Kidney capillary endothelial cell (primary cell): Measurements from ENCODE around the gene KCTD18.

Experiments used
- DNase-seq: peaks from one replicate; pipeline ENCODE4 v3.0.0-alpha.2; 2018; ENCODE audit warnings: low spot score

Gene KCTD18

GRCh38 chr2:200484934-200485333 lies 24.9 kb downstream of the KCTD18 start:
- no peak for DNase-seq

- DNase-seq, result no peak
These were observed 26.1 kb downstream of the KCTD18 start for GRCh38 chr2:200483729-200484198.

DNA sequence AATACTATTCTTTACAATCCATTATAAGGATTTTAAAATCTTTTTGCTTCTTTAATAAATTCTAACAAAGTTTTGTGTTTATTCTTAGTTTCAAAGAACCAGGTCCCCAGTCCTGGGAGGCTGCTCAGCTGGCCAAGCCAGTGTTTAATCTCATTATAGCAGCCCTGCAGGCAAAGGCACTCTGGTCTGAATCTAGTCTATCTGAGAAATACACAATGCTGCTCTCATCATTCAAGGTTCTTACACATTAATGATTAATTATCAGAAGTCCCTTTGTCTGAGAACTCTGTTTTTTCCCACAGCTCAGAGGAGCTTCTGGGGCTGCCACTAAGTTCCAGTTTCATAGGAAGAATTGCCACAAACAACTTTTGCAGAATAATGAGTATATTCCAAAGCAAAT lies 27.7 kb downstream of the KCTD18 start:
- DNase-seq, result no peak

DNA sequence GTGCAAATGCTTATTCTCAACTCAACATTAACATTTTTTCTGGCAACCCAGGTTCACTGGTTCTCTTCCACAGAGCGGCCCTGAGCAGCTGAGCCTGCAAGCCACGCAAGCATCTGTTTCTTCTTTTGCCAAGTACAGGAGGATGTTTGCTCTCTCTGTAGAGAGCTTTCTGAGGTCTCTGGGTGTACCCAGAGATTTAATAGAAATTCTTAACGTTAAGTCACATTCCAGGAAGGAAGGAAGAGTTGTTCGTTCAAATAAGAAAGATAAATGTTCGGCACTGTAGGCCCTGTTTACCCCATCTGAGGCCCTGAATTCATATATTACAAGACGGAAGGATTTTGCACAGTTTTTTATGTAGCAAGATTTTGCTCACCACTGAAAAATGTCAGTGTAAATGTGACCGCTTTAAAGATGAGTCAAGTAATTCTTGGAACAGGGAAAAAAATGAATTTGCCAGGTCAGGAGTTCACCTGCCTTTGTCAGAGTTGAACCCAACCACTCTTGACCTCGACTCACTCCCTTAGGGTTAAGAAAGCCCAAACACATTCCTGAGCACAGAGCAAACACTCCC lies 30.1 kb downstream of the KCTD18 start:
- DNase-seq, result no peak

GRCh38 chr2:200477667-200478131 lies 32.2 kb downstream of the KCTD18 start:
- no peak for DNase-seq

- no peak for DNase-seq
These were observed 33.0 kb downstream of the KCTD18 start for GRCh38 chr2:200476836-200477235.

DNA sequence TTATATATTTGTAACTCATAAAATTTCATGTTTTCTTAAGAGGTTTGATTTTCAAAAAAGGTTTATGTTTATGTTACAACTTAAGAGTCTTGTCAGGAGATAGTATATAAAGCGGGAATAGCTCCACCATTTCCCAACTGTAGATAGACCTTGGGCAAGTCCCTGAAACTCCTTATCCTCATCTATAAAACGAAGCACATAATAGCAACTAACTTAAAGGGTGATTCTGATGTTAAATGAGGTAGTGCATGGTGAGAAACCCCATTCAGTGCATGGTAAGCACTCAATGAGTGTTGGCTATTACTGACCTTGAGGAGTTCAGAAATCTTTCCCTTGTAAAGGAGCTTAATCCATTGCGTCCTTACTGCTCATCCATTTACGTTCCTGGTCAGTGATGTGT lies 34.1 kb downstream of the KCTD18 start:
- DNase-seq, result no peak

DNA sequence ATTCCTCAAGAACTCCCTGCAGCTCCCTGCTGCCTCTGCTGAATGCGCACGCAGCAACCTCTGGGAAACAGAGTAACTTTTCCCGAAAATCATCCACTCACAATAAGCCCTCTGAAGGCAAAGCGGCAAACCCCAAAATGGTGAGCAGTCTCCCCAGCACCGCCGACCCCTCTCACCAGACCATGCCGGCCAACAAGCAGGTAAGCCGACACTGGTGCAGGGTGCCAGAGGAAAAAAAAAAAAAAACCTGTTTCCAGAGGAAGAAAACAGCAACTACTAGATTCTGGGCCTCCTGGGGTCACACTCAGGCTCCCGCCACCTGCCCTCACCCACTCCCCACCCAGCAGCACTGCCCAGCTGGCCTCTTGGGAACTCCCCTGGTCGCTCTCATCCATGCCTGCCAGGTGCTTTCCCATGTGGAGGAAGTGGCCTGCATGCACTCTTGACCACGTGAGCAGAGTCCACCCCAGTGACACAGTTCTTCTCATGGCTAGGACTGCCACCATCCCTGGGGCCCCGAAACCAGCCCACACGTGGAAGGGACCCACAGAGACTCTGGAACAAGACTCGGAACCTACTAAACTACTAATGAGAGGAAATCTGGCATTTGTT lies 36.9 kb downstream of the KCTD18 start:
- no peak for DNase-seq

DNA sequence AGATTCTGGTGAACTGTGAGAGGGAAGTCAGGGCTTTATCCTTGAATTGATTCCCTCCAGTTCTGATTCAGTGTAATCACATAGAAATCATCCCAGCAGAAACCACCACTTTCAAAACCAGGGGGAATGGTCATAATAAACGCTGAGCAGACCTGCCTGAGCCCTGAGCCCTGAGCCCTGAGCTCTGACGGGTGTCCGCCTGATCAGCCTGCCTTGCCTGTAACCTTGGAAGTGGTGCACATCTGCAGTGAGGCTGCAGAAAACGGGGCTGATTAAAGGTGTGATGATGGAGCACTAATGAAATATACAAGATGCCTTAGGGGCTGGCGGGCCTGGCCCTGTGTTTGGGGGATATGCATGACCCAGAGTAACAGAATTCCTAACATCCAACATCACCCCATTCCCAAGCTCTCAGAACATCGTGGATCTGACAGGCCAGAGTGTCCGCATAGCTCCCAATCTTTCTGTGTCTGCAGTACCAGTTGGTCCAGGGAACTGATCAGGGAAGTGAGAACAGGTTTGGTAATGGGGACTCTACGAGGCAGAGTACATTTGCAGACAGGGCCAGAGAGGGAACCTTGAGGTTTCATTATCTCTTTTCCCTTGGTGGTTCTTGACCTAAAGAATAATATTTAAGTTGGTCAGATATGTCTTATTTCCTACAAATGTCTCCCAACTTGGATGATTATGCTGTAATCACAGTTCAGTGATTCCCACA lies 37.8 kb downstream of the KCTD18 start:
- DNase-seq, result no peak

DNA sequence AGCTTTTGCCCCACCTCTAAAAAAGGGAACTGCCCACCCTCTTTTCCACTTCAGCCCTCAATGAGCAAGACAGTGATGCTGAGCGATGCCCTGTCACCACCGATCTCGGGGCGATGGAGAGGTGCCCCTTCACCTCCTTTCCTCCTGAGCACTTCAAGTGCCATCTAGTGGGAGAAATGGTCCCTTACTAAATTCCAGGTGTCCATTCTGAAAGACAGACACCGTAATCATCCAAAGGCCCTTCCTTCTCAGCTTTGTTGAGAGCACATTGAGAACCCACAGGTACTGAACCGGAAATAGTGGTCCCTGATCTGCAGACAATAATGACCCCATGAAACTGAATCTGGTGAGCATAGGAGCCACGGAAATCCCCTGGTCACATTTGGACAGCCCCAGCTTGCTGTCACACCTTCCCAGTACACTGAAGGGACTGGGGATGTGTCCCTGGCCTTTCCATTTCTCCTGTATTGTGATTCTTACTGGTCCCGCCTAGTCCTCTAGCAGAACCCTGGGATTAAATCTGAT lies 38.5 kb downstream of the KCTD18 start:
- no peak for DNase-seq

- DNase-seq, result no peak
These were observed 39.6 kb downstream of the KCTD18 start for GRCh38 chr2:200470230-200470629.

DNA sequence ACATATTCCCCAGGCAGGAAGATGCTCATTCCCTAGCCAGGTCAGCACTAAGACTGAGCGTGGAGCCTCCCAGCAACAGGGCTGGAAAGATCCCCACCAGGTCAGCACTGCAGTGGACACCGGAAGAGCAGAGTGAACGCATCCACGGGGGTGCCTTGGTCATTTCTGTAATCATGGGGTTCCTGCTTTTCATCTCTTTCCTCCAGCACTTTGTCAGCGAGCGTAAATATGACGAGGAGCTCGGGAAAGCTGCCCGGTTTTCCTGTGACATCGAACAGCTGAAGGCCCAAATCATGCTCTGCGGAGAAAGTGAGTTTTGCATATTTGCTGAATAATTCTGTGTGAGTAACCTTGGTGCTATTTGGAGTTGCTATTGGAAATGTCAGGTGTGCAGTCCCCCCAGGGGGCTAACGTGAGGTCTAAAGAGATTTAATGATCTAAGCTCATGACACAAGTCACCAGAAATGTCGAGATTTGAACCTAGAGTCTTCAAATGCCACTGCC lies 40.1 kb downstream of the KCTD18 start:
- DNase-seq, result no peak

- DNase-seq, result no peak
These were observed 41.8 kb downstream of the KCTD18 start for GRCh38 chr2:200467806-200468681.

DNA sequence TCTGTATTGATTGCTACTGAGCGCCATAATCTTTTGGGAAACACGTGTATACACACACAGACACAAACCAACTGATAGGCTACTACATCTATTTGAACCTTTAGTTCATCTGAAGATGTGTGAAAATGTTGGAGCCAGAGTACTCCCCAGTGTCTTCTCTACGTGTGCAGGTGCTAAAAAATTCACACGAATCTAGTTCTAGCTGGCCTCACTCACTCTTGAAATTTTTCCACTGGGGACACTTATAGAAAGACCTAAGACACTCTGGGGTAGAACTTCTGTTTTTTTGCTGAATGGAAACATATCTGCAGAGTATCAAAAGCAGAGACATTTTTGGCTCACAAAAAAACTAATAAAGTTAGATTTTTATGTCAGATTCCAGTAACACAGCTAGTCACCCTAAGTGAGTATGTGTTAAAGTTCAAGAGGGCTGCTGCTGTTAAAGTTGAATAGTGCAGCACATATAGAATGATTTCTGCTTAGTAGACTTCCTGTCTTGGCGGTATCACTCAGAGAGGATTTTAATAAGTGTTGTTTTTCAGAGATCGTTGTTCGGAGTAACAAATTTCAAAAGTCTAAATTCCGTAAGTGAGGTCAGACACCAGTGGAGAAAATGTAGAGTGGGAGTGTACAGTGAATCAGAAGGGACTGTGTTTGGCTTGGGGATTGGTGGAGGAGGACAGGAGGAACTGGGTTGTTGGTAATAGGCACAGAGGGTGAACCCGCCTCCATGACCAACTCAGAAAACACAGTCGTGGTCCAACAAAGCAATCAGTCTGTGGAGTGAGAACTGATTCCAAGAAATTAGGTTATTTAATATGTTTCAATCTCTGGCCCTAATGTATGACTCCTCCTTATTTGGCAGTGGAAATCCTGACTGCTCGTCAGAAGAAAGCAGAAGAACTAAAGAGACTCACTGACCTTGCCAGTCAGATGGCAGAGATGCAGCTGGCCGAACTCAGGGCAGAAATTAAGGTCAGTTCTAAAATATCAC lies 43.1 kb downstream of the KCTD18 start:
- no peak for DNase-seq

DNA sequence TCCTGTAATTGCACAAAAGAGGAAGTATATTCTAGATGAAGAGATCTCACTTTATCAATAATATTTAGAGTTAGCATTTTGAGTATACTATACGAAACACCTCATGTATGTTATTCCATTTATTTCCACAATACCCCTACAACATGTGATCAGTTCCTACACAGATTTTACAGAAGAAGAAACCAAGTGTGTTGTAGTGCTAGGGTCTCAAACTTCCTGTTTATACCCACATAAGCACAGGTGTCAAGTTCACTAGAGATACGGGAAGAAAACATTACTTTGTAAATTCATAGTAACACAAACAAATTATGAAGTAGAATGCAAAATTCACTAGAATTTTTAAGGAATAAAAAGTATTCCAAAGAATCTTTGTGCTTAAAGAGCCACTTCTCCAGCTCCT lies 46.4 kb downstream of the KCTD18 start:
- DNase-seq, result no peak

DNA sequence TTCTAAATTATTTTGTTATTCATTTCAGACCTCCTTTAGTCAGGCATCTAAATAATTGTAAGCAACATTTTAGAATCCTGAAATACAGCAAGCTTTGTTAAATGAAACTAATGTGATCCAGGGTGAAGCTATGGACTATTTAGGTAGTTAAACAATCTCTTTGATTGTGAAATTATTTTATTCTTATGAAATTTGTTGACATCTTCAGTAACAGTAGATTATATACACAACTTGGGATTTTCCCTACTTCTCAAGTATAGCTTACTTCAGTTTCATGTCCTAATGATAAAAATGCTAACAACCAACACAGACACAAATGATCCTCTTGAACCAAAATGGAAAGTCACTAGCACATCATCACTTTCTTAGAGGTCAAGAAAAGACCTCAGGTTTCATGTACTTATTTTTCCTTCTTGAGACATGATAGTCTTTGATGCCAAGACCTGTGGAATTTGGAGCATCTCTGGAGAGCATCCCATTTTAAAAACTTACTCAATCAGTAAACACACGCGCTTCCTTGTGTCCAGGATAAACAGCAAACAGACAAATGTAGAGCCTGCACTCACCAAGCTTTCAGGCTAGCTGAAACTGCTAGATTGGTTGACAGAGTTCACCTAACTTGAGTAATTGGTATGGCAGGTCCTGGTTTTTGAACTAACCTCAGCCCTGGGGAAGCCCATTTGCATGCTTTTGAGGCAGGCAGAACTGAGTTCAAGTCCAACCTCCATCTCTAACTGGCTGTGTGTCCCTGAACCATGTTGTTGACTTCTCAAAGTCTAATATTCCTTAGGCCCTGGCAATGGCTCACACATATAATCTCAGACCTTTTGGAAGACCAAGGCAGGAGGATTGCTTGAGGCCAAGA lies 47.8 kb downstream of the KCTD18 start:
- DNase-seq, result no peak

DNA sequence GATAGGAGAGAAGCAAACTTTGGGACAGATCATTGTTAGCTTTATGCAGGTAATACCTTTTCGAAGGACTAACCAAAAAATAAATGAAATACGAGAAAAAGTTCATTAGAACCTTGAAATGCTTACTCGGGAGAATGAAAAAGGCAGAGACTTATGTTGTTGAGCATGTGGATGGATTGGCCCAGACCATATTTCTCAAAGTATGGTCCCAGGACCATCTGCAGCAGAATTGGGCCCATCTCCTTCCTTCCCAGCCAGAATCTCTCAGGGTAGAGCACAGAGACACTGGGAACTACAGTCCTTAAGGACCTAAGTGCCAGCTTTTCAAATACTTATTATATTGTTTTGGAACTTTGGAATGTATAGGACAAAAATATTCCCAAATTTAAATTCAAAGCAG lies 50.8 kb downstream of the KCTD18 start:
- no peak for DNase-seq

DNA sequence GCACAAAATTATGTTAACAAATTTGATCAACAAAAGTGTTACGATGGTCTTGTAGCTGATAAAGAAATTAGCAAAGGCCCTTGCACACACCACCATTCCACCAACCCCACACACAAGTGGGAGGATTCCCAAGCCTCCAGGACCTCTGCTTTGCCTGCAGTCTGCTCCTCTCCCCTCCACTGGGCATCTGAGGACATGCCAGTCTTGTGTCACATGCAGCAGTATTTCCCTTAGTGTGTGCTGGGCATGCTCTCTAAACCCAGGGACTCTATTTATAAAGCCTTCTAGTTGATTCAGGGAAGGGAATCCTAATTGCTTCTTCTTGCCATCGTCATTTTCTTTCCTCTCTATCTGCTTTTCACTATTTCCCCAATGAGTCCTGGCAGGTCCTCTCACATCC lies 53.3 kb downstream of the KCTD18 start:
- no peak for DNase-seq

- DNase-seq, result no peak
These were observed 53.9 kb downstream of the KCTD18 start for GRCh38 chr2:200455958-200456421.
